HCT116 (cell line): ENCODE data around the gene KCNH6. TPM values are rescaled to one million over a fixed set of nuclear protein-coding genes. Genes with fewer than 3 reads are reported as not detected.

Experiments used
- ATAC-seq: fragments of 200-7000 bp; cut with Tn5 transposase; 2 replicates; pipeline ENCODE4 v1.9.1; 2020; ENCODE audit warnings: mild to moderate bottlenecking, moderate library complexity
- BruUV-seq: library from RNA; stranded (reverse); fragments of 400-500 nt; replicated peaks from 2 replicates; lab custom pipeline; 2021; lab: Mats Ljungman, UMichigan
- CTCF ChIA-PET: fragments of 300-600 bp; sonication (Branson Sonifier 250); formaldehyde crosslinking; loops from one replicate; lab custom pipeline; 2021; ENCODE audit warnings: antibody characterized with exemption; lab: Charles Lee
- POLR2A ChIA-PET: fragments of 300-600, 350-600 bp; sonication (Branson Sonifier 250); formaldehyde crosslinking; loops from one replicate; lab custom pipeline; 2021; ENCODE audit warnings: antibody characterized with exemption; lab: Charles Lee
- RAD21 ChIA-PET, 2 experiments: fragments of 300-600 bp; sonication (Branson Sonifier 250); formaldehyde crosslinking; loops; one replicate each; lab custom pipeline; 2023; ENCODE audit warnings: low total read pairs in 2 of 2; ENCODE audit not compliant: uncharacterized antibody in 2 of 2, unreplicated experiment in 2 of 2, low non-redundant PET in 1 of 2; lab: Charles Lee
- DNase-seq: peaks from one replicate; pipeline ENCODE4 v3.0.0-alpha.2; 2010; ENCODE audit warnings: low read depth, low spot score
- H2AFZ ChIP-seq: fragments of 200-600 bp; shearing (Covaris generic), sonication (generic); 2 replicates; pipeline ENCODE4 v1.6.1; 2017; ENCODE audit warnings: low read depth, mixed run types, mixed read lengths, antibody characterized with exemption, low read length; ENCODE audit not compliant: poor library complexity, severe bottlenecking
- H3K27ac ChIP-seq: 2 replicates; pipeline ENCODE4 v1.5.1; 2012; ENCODE audit warnings: low read depth, low read length
- H3K27me3 ChIP-seq: fragments of 200-600 bp; sonication (generic); 2 replicates; pipeline ENCODE4 v1.6.1; 2016; ENCODE audit warnings: mixed run types, low read length, mixed read lengths; ENCODE audit not compliant: insufficient read depth
- H3K36me3 ChIP-seq, 2 experiments: fragments of 200-500 bp in 1 of 2; fragments of 200-600 bp in 1 of 2; sonication (Bioruptor generic) in 1 of 2; sonication (generic) in 1 of 2; 2 replicates each; pipeline versions ENCODE4 v1.5.1 to v1.6.1; 2014 to 2016; ENCODE audit warnings: low read length in 2 of 2, inconsistent platforms in 1 of 2, mixed read lengths in 1 of 2, mixed run types in 1 of 2; ENCODE audit not compliant: insufficient read depth in 2 of 2, control insufficient read depth in 1 of 2
- H3K4me1 ChIP-seq, 2 experiments: fragments of 200-600 bp in 1 of 2; sonication (generic) in 1 of 2; 2 replicates each; pipeline versions ENCODE4 v1.5.1 to v1.6.1; 2012 to 2017; ENCODE audit warnings: low read length in 2 of 2, inconsistent platforms in 1 of 2, mild to moderate bottlenecking in 1 of 2, mixed read lengths in 1 of 2, mixed run types in 1 of 2, moderate library complexity in 1 of 2; ENCODE audit not compliant: insufficient read depth in 2 of 2, control insufficient read depth in 1 of 2
- H3K4me2 ChIP-seq: fragments of 200-600 bp; sonication (generic); 2 replicates; pipeline ENCODE4 v1.6.1; 2017; ENCODE audit warnings: mixed run types, low read length, mixed read lengths
- H3K4me3 ChIP-seq, 2 experiments: fragments of 200-600 bp in 1 of 2; sonication (generic) in 1 of 2; replicated peaks in 1 of 2; 2 replicates each; pipeline ENCODE4 v1.5.1; 2011 to 2016; ENCODE audit warnings: low read length in 2 of 2, control low read depth in 1 of 2, low read depth in 1 of 2, mild to moderate bottlenecking in 1 of 2, mixed read lengths in 1 of 2, mixed run types in 1 of 2
- H3K79me2 ChIP-seq: fragments of 200-600 bp; sonication (generic); 2 replicates; pipeline ENCODE4 v1.6.1; 2017; ENCODE audit warnings: mild to moderate bottlenecking, mixed run types, low read length, moderate library complexity, mixed read lengths; ENCODE audit not compliant: insufficient read depth
- H3K9ac ChIP-seq: fragments of 200-600 bp; sonication (generic); 2 replicates; pipeline ENCODE4 v1.6.1; 2016; ENCODE audit warnings: low read length, mixed read lengths
- H3K9me2 ChIP-seq: fragments of 200-600 bp; sonication (generic), shearing (Covaris generic); 2 replicates; pipeline ENCODE4 v1.6.1; 2017; ENCODE audit warnings: mixed run types, mild to moderate bottlenecking, moderate library complexity; ENCODE audit not compliant: insufficient read depth
- H3K9me3 ChIP-seq, 2 experiments: fragments of 200-500 bp in 1 of 2; fragments of 200-600 bp in 1 of 2; sonication (Bioruptor generic) in 1 of 2; sonication (generic) in 1 of 2; 2 replicates each; pipeline ENCODE4 v1.6.1; 2014 to 2017; ENCODE audit warnings: low read length in 2 of 2, mixed read lengths in 2 of 2, inconsistent platforms in 1 of 2, low read depth in 1 of 2, mild to moderate bottlenecking in 1 of 2, mixed run types in 1 of 2, moderate library complexity in 1 of 2; ENCODE audit not compliant: control insufficient read depth in 1 of 2, insufficient read depth in 1 of 2
- H4K20me1 ChIP-seq: fragments of 200-600 bp; sonication (generic), shearing (Covaris generic); 2 replicates; pipeline ENCODE4 v1.6.1; 2017; ENCODE audit warnings: mixed run types, mild to moderate bottlenecking, moderate library complexity; ENCODE audit not compliant: insufficient read depth
- ELF1 ChIP-seq: IDR thresholded peaks from 2 replicates; pipeline ENCODE4 v1.6.1; 2012; ENCODE audit warnings: low read depth, borderline replicate concordance
- SP1 ChIP-seq: IDR thresholded peaks from 2 replicates; pipeline ENCODE4 v1.6.1; 2012; ENCODE audit warnings: low read depth
- TCF7L2 ChIP-seq: IDR thresholded peaks from 2 replicates; pipeline ENCODE4 v1.7.0; 2011; ENCODE audit warnings: borderline replicate concordance, inconsistent platforms; ENCODE audit not compliant: insufficient read depth, insufficient read length; ENCODE audit errors: extremely low read depth
- intact Hi-C: fragments of 100-400 bp; cut with micrococcal nuclease; formaldehyde crosslinking; loops from 2 replicates; pipeline ENCODE4 v1.10.0; 2022
- total RNA-seq: library from RNA; stranded (reverse); gene quantifications from one replicate; pipeline ENCODE4 v1.2.1, GENCODE V29; 2021; ENCODE audit not compliant: unreplicated experiment
- TF ChIP-seq, protein P1 (sequence below): IDR thresholded peaks from 2 replicates; pipeline ENCODE4 v1.6.1; 2011; ENCODE audit warnings: mild to moderate bottlenecking, low read length, moderate library complexity; ENCODE audit not compliant: insufficient replicate concordance; ENCODE audit errors: extremely low read depth

KCNH6 gene
- total RNA-seq, 1 experiment from 2014 or later, result not detected

DNA sequence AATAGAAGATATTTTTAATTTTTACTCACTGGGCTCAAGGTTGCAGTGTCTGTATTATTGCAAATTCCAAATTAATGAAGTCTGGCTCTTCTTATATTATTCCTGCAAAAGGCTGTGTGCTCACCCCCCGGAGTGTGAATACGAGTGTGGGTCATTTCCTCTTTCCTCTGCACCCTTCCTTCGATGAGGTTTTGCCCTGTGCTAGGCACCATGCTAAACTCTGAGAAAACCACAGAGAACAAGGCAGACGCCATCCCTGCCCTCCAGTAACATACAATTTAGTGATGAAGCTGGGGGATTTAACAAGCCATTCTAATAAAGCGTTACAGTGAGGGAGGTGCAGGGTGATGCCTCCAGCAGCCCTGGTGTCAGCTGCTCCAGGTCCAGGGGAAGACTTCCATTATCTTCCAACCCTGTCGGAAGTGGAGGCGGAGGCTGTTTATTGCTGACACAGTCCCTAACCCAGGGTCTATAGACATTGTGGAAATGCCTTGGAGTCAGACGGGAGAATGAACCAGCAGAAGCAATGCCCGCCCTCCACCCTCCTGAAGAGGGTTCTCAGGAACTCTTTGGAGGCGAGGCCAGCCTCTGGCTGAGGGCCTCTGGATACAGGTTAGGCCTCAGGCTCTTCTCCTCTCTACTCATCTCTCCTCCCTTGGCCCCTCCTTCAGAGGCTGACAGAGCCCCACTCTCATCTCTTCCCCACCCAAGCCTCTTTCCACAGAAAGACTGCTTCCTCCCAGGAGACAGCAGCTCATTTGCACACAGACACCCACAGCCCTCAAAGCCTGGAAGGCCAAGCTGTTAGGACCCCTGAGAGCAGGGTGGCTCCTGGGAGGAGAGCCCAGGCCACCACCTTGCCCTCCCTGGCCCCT lies 48.3 kb upstream of the KCNH6 start:
- ChIA-PET CTCF (no interaction called here), POLR2A (no interaction called here), RAD21 (no interaction called here)
- TF ChIP-seq SP1 (no peak), ELF1 (no peak), TCF7L2 (no peak)
- TF ChIP-seq, protein P1, sequence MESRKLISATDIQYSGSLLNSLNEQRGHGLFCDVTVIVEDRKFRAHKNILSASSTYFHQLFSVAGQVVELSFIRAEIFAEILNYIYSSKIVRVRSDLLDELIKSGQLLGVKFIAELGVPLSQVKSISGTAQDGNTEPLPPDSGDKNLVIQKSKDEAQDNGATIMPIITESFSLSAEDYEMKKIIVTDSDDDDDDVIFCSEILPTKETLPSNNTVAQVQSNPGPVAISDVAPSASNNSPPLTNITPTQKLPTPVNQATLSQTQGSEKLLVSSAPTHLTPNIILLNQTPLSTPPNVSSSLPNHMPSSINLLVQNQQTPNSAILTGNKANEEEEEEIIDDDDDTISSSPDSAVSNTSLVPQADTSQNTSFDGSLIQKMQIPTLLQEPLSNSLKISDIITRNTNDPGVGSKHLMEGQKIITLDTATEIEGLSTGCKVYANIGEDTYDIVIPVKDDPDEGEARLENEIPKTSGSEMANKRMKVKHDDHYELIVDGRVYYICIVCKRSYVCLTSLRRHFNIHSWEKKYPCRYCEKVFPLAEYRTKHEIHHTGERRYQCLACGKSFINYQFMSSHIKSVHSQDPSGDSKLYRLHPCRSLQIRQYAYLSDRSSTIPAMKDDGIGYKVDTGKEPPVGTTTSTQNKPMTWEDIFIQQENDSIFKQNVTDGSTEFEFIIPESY, result no peak
- Histone ChIP-seq H3K27me3 (no peaks in the 10 kb centered on the region), H3K36me3 (no peaks in the 10 kb centered on the region), H3K79me2 (no peaks in the 10 kb centered on the region), H3K9me3 (no peaks in the 10 kb centered on the region), H2AFZ (no peak overlapping the region), H3K27ac (no peak overlapping the region), H4K20me1 (no peaks in the 10 kb centered on the region), H3K9me2 (no peaks in the 10 kb centered on the region), H3K4me2 (no peak overlapping the region), H3K9ac (no peak overlapping the region), H3K4me3 (no peak overlapping the region), H3K4me1 (peaks cover 13 to 41% of the 10 kb centered on the region in 2 experiments)
- BruUV-seq, result no TSS peak
- no peak for ATAC-seq
- intact Hi-C loops, result no loop called here
- no peak for DNase-seq
